Measurements from ENCODE around the gene VSX2. TPM values are rescaled to one million over a fixed set of nuclear protein-coding genes. Genes with fewer than 3 reads are reported as not detected.

Gene VSX2
- total and polyA plus RNA-seq, 2 experiments from 2014 or later = not detected

- Histone ChIP-seq H3K79me2 (no peaks in the 10 kb centered on the region), H3K27ac (no peak overlapping the region), H2AFZ (no peak overlapping the region), H3K4me3 (no peak overlapping the region), H3K4me1 (ENCODE audit: insufficient read depth) (no peaks in the 10 kb centered on the region), H3K9me3 (ENCODE audit: low read depth) (no peaks in the 10 kb centered on the region), H3K36me3 (replicated peaks; ENCODE audit: insufficient read depth, low read depth) (no peaks in the 10 kb centered on the region), H3K27me3 (no peaks in the 10 kb centered on the region), H3K9me2 (replicated peaks; ENCODE audit: insufficient read depth) (no peaks in the 10 kb centered on the region), H3K4me2 (no peak overlapping the region), H4K20me1 (ENCODE audit: insufficient read depth, poor library complexity, severe bottlenecking) (no peaks in the 10 kb centered on the region)
- no peak for DNase-seq (ENCODE audit: low spot score)
- WGBS (ENCODE audit: low lambda C conversion rate, missing lambda C conversion rate) = 83% methylated on average over 8 of the region's 8 CpGs
- TF ChIP-seq EZH2 (IDR thresholded peaks at IDR 0.05; ENCODE audit: borderline replicate concordance) (no peak), EZH2phosphoT487 (IDR thresholded peaks at IDR 0.05; ENCODE audit: low read depth, severe bottlenecking, unreplicated experiment) (no peak), CTCF (IDR thresholded peaks at IDR 0.05; ENCODE audit: poor library complexity) (no peak)
Measured at GRCh38 chr14:74208642-74209041, 30.6 kb upstream of the VSX2 start.

- no peak overlapping the region for H3K4me2 ChIP-seq
- TF ChIP-seq EZH2phosphoT487 (IDR thresholded peaks at IDR 0.05; ENCODE audit: low read depth, severe bottlenecking, unreplicated experiment) (no peak), EZH2 (IDR thresholded peaks at IDR 0.05; ENCODE audit: borderline replicate concordance) (no peak)
- no peak overlapping the region for H3K27ac ChIP-seq
- H3K4me3 ChIP-seq = no peak overlapping the region
- H4K20me1 ChIP-seq (ENCODE audit: insufficient read depth, poor library complexity, severe bottlenecking) = no peaks in the 10 kb centered on the region
- peaks cover 5% of the 10 kb centered on the region for H3K27me3 ChIP-seq
- H3K36me3 ChIP-seq (replicated peaks; ENCODE audit: insufficient read depth, low read depth) = no peaks in the 10 kb centered on the region
- DNase-seq (ENCODE audit: low spot score) = no peak
- WGBS (ENCODE audit: low lambda C conversion rate, missing lambda C conversion rate) = 82% methylated on average over 6 of the region's 6 CpGs
- H3K79me2 ChIP-seq = no peaks in the 10 kb centered on the region
- H3K9me3 ChIP-seq (ENCODE audit: low read depth) = no peaks in the 10 kb centered on the region
- H2AFZ ChIP-seq = no peak overlapping the region
- no peaks in the 10 kb centered on the region for H3K9me2 ChIP-seq (replicated peaks; ENCODE audit: insufficient read depth)
- H3K4me1 ChIP-seq (ENCODE audit: insufficient read depth) = no peaks in the 10 kb centered on the region
Measured at GRCh38 chr14:74211945-74212580, 27.2 kb upstream of the VSX2 start.

- H3K36me3 ChIP-seq (replicated peaks; ENCODE audit: insufficient read depth, low read depth) = no peaks in the 10 kb centered on the region
- peaks cover 3% of the 10 kb centered on the region for H3K4me1 ChIP-seq (ENCODE audit: insufficient read depth)
- H2AFZ ChIP-seq = no peak overlapping the region
- H3K4me2 ChIP-seq = no peak overlapping the region
- H3K27ac ChIP-seq = no peak overlapping the region
- no peak for DNase-seq (ENCODE audit: low spot score)
- WGBS (ENCODE audit: low lambda C conversion rate, missing lambda C conversion rate) = 76% methylated on average over 21 of the region's 21 CpGs
- H3K79me2 ChIP-seq = no peaks in the 10 kb centered on the region
- H3K4me3 ChIP-seq = no peak overlapping the region
- H3K27me3 ChIP-seq = peaks cover 19% of the 10 kb centered on the region
- H4K20me1 ChIP-seq (ENCODE audit: insufficient read depth, poor library complexity, severe bottlenecking) = no peaks in the 10 kb centered on the region
- no peak for TF ChIP-seq EZH2phosphoT487 (IDR thresholded peaks at IDR 0.05; ENCODE audit: low read depth, severe bottlenecking, unreplicated experiment)
- TF ChIP-seq CTCF (IDR thresholded peaks at IDR 0.05; ENCODE audit: poor library complexity) = no peak
- no peak for TF ChIP-seq EZH2 (IDR thresholded peaks at IDR 0.05; ENCODE audit: borderline replicate concordance)
- H3K9me2 ChIP-seq (replicated peaks; ENCODE audit: insufficient read depth) = no peaks in the 10 kb centered on the region
- no peaks in the 10 kb centered on the region for H3K9me3 ChIP-seq (ENCODE audit: low read depth)
Measured at GRCh38 chr14:74213907-74214803, 25.1 kb upstream of the VSX2 start.

GRCh38 chr14:74216671-74217070 lies 22.6 kb upstream of the VSX2 start:
- Histone ChIP-seq H4K20me1 (ENCODE audit: insufficient read depth, poor library complexity, severe bottlenecking) (no peaks in the 10 kb centered on the region), H3K4me1 (ENCODE audit: insufficient read depth) (peaks cover 3% of the 10 kb centered on the region), H2AFZ (no peak overlapping the region), H3K9me2 (replicated peaks; ENCODE audit: insufficient read depth) (no peaks in the 10 kb centered on the region), H3K27me3 (peaks cover 25% of the 10 kb centered on the region), H3K79me2 (no peaks in the 10 kb centered on the region), H3K9me3 (ENCODE audit: low read depth) (no peaks in the 10 kb centered on the region), H3K4me2 (no peak overlapping the region), H3K36me3 (replicated peaks; ENCODE audit: insufficient read depth, low read depth) (no peaks in the 10 kb centered on the region), H3K4me3 (no peak overlapping the region), H3K27ac (no peak overlapping the region)
- no peak for DNase-seq (ENCODE audit: low spot score)
- TF ChIP-seq EZH2phosphoT487 (IDR thresholded peaks at IDR 0.05; ENCODE audit: low read depth, severe bottlenecking, unreplicated experiment) = no peak
- no peak for TF ChIP-seq CTCF (IDR thresholded peaks at IDR 0.05; ENCODE audit: poor library complexity)
- WGBS (ENCODE audit: low lambda C conversion rate, missing lambda C conversion rate) = 88% methylated on average over 11 of the region's 11 CpGs
